Stimulated activated CD8-positive, alpha-beta memory T cell treated with anti-CD3 and anti-CD28 coated beads, Interleukin-12 subunit alpha, Interleukin-12 subunit beta, amount 100 ng/mL, for 1 hour (primary cell): ENCODE data around the gene NDUFS3.
"Not testable (repeated sequence)": the region's sequence is repeated elsewhere in the genome, so short reads cannot be mapped to it uniquely, and the experiment has no call there.

Experiments
- DNase-seq: peaks from one replicate; pipeline ENCODE4 v3.0.0-alpha.2; 2020; ENCODE audit warnings: low read depth

NDUFS3 gene

GRCh38 chr11:47560426-47560825 is 18.4 kb upstream of the NDUFS3 start:
- DNase-seq: no peak

- not testable (repeated sequence) for DNase-seq
Measured at GRCh38 chr11:47562393-47562792, 16.5 kb upstream of the NDUFS3 start.

GRCh38 chr11:47564366-47564765 is 14.5 kb upstream of the NDUFS3 start:
- DNase-seq: not testable (repeated sequence)

DNA sequence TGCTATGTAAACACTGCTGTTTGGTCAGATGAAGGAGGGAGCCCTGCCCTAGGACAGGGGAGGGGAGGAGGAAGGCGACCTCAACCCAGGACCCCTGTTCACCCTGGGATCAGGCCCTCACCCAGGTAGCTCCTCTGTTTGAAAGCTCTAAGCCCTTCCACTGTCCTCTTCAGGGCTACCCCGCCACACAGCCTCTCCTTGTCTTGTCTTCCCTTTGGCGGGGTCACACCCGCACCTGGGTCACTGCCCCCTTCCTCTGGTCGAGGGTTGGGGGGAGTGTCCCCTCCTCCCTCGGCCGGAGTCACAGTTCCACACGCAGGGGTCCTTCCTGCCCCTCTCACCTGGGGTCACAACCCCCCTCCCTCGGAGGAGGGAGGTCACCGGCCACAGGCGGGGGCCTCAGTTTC is 13.9 kb upstream of the NDUFS3 start:
- no peak for DNase-seq

DNA sequence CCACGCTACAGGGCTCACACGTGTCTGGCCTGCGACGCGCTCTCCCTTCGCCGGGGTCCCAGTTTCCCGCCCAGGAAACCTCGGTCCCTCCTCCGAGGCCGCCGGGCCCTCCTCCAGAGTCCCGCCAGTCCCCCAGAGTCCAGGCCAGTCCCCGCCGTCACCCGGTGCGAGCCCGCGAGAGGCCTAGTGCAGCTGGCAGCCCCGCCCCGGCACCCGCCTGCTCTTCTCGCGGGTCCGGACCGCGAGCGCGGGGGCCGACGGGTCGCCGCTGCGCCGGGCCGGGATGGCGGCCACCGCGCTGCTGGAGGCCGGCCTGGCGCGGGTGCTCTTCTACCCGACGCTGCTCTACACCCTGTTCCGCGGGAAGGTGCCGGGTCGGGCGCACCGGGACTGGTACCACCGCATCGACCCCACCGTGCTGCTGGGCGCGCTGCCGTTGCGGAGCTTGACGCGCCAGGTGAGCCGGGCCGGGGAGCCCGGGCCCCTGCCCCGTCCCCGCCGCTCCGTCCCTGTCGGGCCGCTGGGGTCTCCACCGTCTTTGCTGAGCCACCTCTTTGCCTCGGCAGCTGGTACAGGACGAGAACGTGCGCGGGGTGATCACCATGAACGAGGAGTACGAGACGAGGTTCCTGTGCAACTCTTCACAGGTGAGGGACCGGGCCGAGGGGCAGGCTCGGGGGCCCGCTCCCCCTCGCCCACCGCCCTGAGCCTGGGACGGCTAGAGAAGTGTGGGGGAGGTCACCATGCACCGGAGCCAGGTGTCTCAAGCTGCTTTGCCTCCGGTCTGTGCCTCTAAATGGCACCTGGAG is 13.3 kb upstream of the NDUFS3 start, which contains the start of gene PTPMT1:
TSS of gene PTPMT1 (plus strand) at position 260 of the 809 bp plus-strand sequence. CDS start at position 284, 24 bp downstream.
- DNase-seq: no peak

GRCh38 chr11:47566149-47566698 is 12.7 kb upstream of the NDUFS3 start:
- DNase-seq: no peak

- DNase-seq: no peak
Measured at GRCh38 chr11:47569646-47570045, 9.2 kb upstream of the NDUFS3 start.

GRCh38 chr11:47570651-47571356 is 8.1 kb upstream of the NDUFS3 start:
- DNase-seq: no peak

GRCh38 chr11:47571357-47571729 is 7.5 kb upstream of the NDUFS3 start:
- DNase-seq: no peak

DNA sequence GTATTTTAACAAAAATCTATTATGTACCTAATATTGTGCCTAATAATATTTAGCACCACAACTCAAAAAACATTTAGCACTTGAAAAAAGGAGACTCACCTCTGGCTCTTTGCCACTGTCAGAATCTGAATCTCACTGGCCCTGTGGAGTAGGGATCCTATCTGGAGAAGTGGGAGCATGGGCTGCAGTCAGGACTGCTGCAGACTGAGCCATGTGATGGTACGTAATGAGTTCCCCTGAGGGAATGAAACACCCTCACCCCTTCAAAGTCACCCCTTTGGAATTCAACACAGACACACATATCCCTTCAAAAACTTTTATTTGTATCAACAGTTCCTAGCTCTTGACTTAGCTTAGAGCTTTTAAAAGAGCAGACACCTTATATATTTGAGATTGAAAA is 7.0 kb upstream of the NDUFS3 start:
- no peak for DNase-seq

- no peak for DNase-seq
Measured at GRCh38 chr11:47572715-47573255, 6.1 kb upstream of the NDUFS3 start.

DNA sequence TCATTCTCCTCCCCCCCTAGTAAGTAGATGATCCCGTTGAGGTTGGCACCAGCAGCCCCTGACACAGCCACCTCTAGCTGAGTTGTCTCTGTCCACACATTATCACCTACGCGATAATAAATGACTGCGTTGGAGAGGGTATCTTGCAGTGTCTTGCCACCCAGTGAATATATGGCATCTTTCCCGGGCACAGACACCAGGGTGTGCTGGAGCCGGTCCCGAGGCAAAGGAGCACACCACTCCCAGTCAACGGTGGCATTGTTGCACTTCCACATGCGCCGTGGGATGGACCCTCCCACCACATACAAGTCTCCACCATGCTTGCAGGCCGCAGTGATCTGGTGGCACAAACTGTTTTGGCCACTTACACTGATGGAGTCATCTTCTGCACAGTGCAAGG is 5.6 kb upstream of the NDUFS3 start:
- no peak for DNase-seq

GRCh38 chr11:47577460-47578041 is 1.3 kb upstream of the NDUFS3 start:
- no peak for DNase-seq

GRCh38 chr11:47583844-47584243 is 5.0 kb downstream of the NDUFS3 start:
- no peak for DNase-seq

- DNase-seq: no peak
Measured at GRCh38 chr11:47586098-47586855, 7.4 kb downstream of the NDUFS3 start, which contains the start of gene FAM180B. Gene FAM180B (plus strand): TSS chr11:47586678. CDS start chr11:47586769, 91 bp downstream.

GRCh38 chr11:47587039-47587716 is 8.3 kb downstream of the NDUFS3 start:
- DNase-seq: no peak

- no peak for DNase-seq
Measured at GRCh38 chr11:47587723-47588326, 9.0 kb downstream of the NDUFS3 start.

- no peak for DNase-seq
Measured at GRCh38 chr11:47589118-47589517, 10.2 kb downstream of the NDUFS3 start.

- no peak for DNase-seq
Measured at GRCh38 chr11:47589584-47589976, 10.7 kb downstream of the NDUFS3 start.
